Measurements from ENCODE around the gene PDC.
A peak's percentile ranks its signal among the peaks of the same experiment; 100 is the strongest.
"Not testable (repeated sequence)": the region's sequence is repeated elsewhere in the genome, so short reads cannot be mapped to it uniquely, and the experiment has no call there.

PDC gene

GRCh38 chr1:186465946-186466345, 5.0 kb upstream of the PDC start:
- DNase-seq (ENCODE audit: low read depth) = no peak

GRCh38 chr1:186465491-186465890, 4.6 kb upstream of the PDC start:
- not testable (repeated sequence) for DNase-seq (ENCODE audit: low read depth)

GRCh38 chr1:186463926-186464325, 3.0 kb upstream of the PDC start:
- DNase-seq (ENCODE audit: low read depth) = no peak

DNA sequence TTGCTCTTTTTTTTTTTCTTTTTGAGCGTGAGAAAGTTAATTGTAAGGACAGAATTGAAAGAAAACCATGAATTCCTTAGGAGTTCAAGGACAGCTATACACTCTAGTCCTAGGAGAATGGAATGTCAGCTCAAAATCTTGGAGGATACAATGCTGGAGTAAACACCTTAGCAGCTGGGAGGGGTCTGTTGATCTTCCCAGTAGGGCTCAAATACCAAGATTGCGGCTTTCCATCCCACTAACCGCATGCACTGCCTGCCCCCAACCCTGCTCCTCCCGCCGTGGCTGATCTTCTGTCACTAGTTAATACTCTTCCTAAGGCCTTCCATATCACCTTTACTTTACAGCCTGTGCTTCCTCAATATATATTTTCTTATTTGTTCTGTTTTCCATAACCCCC, 2.6 kb upstream of the PDC start:
- no peak for DNase-seq (ENCODE audit: low read depth)

GRCh38 chr1:186459161-186459560, 1.8 kb downstream of the PDC start:
- not testable (repeated sequence) for DNase-seq (ENCODE audit: low read depth)

DNA sequence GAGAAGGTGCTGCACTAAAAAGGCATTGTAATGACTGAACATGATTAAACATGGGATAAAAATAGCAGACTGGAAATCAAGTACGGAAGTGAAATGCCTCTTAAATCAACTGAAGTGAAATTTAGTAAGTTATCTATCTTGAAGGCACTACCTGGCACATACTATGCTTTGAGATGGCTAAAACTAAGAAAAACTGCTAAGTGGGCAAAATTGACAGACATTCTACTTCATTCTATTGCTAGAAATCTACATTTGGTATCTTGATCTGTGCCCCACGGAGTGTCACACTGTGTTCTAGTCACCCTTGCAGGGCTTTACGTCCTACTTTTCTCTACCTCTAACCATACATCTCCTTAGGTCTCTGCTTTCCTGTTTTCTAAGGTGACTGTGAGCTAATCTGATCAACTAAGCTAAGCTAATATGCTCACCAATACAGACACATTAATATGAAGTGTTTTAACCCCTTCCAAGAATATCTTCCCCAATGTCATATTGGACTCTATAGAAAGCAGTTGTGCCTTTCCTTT, 4.1 kb downstream of the PDC start:
- DNase-seq (ENCODE audit: low read depth) = no peak

DNA sequence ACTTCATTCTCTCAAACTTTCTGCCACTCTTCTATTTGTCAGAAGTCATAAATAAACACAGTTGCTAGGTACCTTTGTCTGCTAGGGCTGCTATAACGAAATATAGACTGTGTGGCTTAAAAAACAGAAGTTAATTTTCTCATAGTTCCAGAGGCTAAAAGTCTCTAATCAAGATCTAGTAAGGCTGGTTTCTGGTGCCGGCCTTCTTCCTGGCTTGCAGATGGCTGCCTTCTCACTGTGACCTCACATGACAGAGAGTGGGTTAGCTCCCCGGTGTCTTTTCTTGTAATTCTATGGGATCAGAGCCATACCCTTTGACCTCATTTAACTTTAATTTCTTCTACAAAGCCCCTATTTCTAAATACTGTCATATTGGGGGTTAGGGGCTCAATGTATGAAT, 5.9 kb downstream of the PDC start:
- no peak for DNase-seq (ENCODE audit: low read depth)

DNA sequence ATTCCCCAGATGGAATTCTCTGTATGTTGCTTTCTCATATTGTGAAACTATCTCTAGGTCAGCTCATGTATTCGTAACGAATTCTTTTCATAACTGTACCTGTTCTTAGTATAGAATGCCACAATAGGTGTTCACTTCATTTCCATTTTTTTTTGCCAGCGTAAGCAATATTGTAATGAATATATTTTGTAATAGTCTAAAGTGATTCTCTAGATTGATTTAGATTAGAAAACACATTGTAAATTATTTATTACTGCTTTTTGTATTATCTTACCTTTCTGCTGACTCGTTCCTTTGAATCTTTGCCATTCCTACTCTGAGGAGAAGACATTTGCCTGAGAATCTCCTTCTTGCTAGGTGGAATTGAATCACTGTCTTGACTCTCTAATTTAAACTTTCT, 14.8 kb downstream of the PDC start:
- no peak for DNase-seq (ENCODE audit: low read depth)

- no peak for DNase-seq (ENCODE audit: low read depth)
Measured at GRCh38 chr1:186443638-186444037, 17.3 kb downstream of the PDC start.

GRCh38 chr1:186442651-186443375, 18.1 kb downstream of the PDC start:
- DNase-seq (ENCODE audit: low read depth) = peak; percentile 87

DNA sequence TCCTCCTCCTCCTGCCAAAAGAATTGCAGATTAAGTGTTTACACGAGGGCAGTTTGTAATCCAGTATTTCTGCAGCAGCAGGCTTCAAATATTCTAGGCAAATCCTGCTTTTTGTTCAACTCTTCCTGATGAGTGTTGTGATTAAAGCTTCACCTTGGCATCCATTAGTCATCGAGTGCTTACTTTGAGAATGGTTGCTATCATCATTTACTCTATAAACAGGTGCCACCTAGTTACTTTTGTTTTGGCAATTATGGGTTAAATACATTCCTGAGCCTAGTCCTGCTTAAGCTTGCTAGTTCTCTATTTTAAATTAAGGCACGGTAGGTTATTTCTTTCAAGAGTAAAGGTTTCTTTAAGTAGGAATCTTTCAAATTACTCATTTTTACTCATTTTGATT, 20.3 kb downstream of the PDC start:
- DNase-seq (ENCODE audit: low read depth) = peak; percentile 51

GRCh38 chr1:186438567-186438966, 22.3 kb downstream of the PDC start:
- no peak for DNase-seq (ENCODE audit: low read depth)

DNA sequence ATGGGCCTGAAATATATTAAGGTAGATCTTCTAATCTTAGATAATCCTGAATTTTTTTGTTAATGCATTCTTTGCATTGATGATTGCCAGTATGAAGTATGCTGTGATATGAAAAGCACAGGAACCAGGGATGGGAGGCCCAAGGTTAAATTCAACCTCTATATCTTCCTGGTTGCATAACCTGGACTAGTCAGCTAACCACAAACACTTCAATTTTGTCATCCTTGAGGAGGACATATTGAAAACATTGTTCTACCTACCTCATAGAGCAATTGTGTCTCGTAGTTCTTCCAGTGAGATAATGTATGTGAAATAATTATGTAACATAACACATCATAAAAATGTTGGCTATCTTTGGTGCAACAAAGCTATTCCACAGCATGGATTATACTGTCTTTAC, 25.6 kb downstream of the PDC start:
- DNase-seq (ENCODE audit: low read depth) = peak; percentile 80

GRCh38 chr1:186429017-186429416, 31.9 kb downstream of the PDC start:
- peak; percentile 36 for DNase-seq (ENCODE audit: low read depth)

GRCh38 chr1:186426118-186426517, 34.8 kb downstream of the PDC start:
- no peak for DNase-seq (ENCODE audit: low read depth)

DNA sequence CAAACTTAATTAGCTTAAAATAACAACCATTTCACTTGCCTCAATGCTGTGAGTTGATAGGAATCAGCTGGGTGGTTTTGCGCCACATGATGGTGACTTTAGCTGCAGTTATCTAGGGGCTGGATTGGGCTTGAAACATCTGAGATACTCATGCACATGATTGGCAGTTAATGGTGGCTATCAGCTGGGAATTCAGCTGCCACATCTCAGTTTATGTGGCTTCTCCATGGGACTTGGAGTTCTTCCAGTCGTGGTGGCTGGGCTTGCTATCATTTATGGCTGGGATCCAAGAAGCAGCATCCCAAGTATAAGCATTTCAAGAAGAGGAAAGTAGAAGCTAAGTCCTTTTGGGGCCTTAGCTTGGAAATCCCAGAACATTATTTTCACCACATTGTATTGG, 36.4 kb downstream of the PDC start:
- DNase-seq (ENCODE audit: low read depth) = peak; percentile 48

DNA sequence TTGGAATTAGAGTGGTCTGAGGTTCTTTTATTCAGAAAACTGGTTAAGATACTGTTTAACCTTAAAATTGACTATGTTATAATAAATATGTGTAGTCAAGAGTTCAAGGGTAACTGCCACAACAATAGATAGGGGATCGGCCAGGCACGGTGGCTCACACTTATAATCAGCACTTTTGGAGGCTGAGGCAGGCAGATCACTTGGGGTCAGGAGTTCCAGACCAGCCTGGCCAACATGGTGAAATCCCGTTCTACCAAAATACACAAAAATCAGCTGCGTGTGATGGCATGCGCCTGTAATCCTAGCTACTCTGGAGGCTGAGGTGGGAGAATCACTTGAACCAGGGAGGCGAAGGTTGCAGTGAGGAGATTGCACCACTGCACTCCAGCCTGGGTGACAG, 39.5 kb downstream of the PDC start:
- DNase-seq (ENCODE audit: low read depth) = no peak

DNA sequence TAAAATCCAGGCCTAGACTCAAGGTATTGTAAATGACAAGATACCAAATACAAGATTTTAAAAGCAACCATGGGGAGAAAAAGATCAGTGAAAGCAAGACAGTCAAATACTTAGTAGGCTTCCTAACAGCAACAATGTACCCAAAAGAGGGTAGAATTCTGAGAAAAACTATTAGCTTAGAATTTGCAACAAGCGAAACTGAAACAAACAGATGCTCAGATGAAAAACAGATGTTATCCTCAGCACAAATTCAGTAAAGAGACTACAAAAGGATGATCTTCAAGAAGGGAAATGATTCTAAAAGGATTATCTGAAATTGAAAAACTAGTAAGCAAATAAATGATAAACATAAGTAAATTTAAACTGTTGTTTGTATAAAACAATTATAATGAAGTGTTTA, 40.0 kb downstream of the PDC start:
- no peak for DNase-seq (ENCODE audit: low read depth)

- no peak for DNase-seq (ENCODE audit: low read depth)
Measured at GRCh38 chr1:186420311-186420710, 40.6 kb downstream of the PDC start.

- no peak for DNase-seq (ENCODE audit: low read depth)
Measured at GRCh38 chr1:186418503-186418902, 42.4 kb downstream of the PDC start.

GRCh38 chr1:186413319-186413718, 47.6 kb downstream of the PDC start:
- no peak for DNase-seq (ENCODE audit: low read depth)

DNA sequence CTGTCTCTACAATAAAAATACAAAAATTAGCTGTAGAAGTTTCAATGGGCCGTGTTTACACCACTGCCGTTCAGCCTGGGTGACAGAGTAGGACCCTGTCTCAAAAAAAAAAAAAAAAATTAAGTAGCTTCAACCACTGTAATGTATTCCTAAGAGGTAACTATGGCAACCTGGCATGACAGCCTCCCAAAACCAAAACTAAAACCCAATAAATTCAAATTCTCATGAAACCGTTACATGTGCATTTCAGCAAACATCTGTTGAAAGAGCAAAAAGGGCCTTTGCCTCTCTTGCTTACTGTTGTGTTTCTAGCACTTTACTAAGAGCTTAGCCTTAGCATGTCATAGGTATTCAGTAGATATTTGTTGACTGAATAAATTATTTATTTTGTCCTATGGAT, 51.8 kb downstream of the PDC start:
- no peak for DNase-seq (ENCODE audit: low read depth)

- peak; percentile 72 for DNase-seq (ENCODE audit: low read depth)
Measured at GRCh38 chr1:186404454-186405051, 56.4 kb downstream of the PDC start.

- no peak for DNase-seq (ENCODE audit: low read depth)
Measured at GRCh38 chr1:186403632-186404031, 57.3 kb downstream of the PDC start.

Measured in amniotic epithelial cell (primary cell).